ENCODE data around the gene AP2S1.

AP2S1 gene

DNA sequence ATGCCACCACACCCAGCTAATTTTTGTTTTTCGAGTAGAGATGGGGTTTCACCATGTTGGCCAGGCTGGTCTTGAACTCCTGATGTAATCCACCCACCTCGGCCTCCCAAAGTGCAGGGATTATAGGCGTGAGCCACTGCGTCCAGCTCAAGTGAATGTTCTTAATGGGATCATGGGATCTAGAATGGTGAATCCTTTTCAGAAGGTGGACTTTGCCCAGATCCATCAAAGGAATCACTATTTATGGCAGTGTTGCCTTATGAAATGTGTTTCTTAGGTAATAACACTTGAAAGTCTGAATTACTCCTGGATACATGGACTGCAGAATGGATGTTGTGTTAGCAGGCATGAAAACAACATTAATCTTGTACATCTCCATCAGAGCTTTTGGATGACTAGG is 30.4 kb upstream of the AP2S1 start:
- H3K4me3 ChIP-seq (ENCODE audit: low read depth, low read length): no peak overlapping the region
- TF ChIP-seq, protein P1, sequence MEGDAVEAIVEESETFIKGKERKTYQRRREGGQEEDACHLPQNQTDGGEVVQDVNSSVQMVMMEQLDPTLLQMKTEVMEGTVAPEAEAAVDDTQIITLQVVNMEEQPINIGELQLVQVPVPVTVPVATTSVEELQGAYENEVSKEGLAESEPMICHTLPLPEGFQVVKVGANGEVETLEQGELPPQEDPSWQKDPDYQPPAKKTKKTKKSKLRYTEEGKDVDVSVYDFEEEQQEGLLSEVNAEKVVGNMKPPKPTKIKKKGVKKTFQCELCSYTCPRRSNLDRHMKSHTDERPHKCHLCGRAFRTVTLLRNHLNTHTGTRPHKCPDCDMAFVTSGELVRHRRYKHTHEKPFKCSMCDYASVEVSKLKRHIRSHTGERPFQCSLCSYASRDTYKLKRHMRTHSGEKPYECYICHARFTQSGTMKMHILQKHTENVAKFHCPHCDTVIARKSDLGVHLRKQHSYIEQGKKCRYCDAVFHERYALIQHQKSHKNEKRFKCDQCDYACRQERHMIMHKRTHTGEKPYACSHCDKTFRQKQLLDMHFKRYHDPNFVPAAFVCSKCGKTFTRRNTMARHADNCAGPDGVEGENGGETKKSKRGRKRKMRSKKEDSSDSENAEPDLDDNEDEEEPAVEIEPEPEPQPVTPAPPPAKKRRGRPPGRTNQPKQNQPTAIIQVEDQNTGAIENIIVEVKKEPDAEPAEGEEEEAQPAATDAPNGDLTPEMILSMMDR (IDR thresholded peaks at IDR 0.05; ENCODE audit: low read depth, low read length): no peak
- TF ChIP-seq POLR2A (IDR thresholded peaks at IDR 0.05; ENCODE audit: extremely low read depth, insufficient read length): no peak
- no peak for DNase-seq (ENCODE audit: low read depth)

DNA sequence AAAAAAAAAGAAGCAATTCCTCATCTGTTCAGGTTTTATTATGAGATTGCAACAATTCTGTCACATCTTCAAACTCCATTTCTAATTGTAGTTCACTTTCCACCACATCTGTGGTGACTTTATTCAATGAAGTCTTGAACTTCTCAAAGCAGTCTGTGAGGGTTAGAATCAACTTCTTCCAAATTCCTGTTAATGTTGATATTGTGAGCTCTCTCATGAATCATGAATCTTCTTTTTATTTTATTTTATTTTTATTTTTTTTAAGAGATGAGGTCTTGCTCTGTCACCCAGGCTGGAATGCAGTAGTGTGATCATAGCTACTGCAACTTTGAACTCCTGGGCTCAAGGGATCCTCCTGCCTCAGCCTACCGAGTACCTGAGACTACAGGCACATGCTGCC is 29.8 kb upstream of the AP2S1 start:
- H3K4me3 ChIP-seq (ENCODE audit: low read depth, low read length): no peak overlapping the region
- TF ChIP-seq, protein P1 (IDR thresholded peaks at IDR 0.05; ENCODE audit: low read depth, low read length): no peak
- TF ChIP-seq POLR2A (IDR thresholded peaks at IDR 0.05; ENCODE audit: extremely low read depth, insufficient read length): no peak
- TF ChIP-seq, protein P2, sequence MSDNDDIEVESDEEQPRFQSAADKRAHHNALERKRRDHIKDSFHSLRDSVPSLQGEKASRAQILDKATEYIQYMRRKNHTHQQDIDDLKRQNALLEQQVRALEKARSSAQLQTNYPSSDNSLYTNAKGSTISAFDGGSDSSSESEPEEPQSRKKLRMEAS (IDR thresholded peaks at IDR 0.05; ENCODE audit: low read depth, low read length): no peak
- TF ChIP-seq MYC (IDR thresholded peaks at IDR 0.05; ENCODE audit: low read depth, low read length): no peak

DNA sequence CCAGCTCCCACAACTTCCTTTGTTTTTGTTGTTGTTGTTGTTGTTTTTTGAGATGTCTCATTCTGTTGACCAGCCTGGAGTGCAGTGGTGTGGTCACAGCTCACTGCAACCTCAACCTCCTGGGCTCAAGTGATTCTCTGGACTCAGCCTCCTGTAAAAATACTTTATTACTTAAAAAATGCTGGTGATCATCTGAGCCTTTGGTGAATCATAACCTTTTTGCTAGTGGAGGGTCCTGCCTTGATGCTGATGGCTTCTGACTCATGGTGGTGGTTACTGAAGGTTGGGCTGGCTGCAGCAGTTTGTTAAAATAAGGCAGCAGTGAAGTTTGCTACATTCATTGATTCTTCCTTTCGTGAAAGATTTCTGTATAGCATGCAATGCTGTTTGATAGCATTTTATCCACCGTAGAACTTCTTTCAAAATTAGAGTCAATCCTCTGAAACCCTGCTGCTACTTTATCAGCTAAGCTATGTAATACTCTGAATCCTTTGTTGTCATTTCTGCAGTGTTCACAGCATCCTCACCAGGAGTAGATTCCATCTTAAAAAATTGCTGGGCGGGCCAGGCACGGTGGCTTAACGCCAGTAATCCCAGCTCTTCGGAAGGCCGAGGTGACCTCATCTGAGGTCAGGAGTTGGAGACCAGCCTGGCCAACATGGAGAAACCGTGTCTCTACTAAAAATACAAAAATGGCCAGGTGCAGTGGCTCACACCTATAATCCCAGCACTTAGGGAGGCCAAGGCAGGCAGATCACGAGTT is 28.1 kb upstream of the AP2S1 start:
- no peak for TF ChIP-seq POLR2A (IDR thresholded peaks at IDR 0.05; ENCODE audit: extremely low read depth, insufficient read length)
- TF ChIP-seq, protein P1 (IDR thresholded peaks at IDR 0.05; ENCODE audit: low read depth, low read length): no peak
- TF ChIP-seq MYC (IDR thresholded peaks at IDR 0.05; ENCODE audit: low read depth, low read length): no peak
- TF ChIP-seq, protein P2 (IDR thresholded peaks at IDR 0.05; ENCODE audit: low read depth, low read length): no peak
- no peak overlapping the region for H3K4me3 ChIP-seq (ENCODE audit: low read depth, low read length)
- peak; percentile 62 for DNase-seq (ENCODE audit: low read depth)

More for the DNA sequence above, 29.8 kb upstream of the AP2S1 start:
- DNase-seq (ENCODE audit: low read depth): no peak

DNA sequence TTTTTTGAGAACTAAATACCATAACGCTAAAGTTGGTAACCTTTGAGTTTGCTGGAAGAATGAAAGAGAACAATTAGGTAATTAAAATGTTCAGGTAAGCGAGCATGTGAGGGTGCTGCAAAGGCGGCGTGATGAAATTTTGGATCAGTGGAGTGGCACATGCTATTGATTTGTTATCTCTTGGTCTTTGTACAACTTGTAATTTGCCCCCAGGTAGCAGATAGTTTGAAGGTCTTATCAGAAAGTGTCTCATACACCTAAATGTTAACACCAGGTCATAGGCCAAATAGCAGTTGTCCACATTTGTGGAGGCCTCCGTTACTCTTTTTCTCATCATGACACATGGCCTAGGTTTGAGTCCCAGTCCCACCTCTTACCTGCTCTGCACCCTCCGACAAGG is 25.0 kb upstream of the AP2S1 start:
- DNase-seq (ENCODE audit: low read depth): no peak
- no peak overlapping the region for H3K4me3 ChIP-seq (ENCODE audit: low read depth, low read length)
- TF ChIP-seq MYC (IDR thresholded peaks at IDR 0.05; ENCODE audit: low read depth, low read length) (no peak), POLR2A (IDR thresholded peaks at IDR 0.05; ENCODE audit: extremely low read depth, insufficient read length) (no peak)
- TF ChIP-seq, protein P2 (IDR thresholded peaks at IDR 0.05; ENCODE audit: low read depth, low read length): no peak
- TF ChIP-seq, protein P1 (IDR thresholded peaks at IDR 0.05; ENCODE audit: low read depth, low read length): no peak

DNA sequence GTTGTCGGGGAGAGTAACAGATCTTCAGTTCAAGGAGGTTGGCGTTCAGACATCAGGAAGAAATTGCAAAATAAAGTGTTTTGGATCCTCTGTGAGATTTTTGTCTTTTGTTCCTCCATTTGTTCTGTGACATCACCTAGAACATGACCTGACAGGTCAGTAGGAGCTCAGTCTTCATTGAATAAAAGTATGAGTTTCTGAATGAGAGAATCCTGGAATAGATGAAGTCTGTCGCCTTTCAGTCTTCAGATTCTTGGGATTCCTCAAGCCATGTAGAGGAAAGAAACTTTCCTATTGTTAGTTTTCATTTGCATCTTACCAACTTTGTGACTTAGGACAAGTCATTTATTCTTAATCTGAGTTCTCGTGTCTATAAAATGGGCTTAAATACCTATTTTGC is 24.6 kb upstream of the AP2S1 start:
- TF ChIP-seq, protein P2 (IDR thresholded peaks at IDR 0.05; ENCODE audit: low read depth, low read length): no peak
- TF ChIP-seq, protein P1 (IDR thresholded peaks at IDR 0.05; ENCODE audit: low read depth, low read length): no peak
- no peak for TF ChIP-seq POLR2A (IDR thresholded peaks at IDR 0.05; ENCODE audit: extremely low read depth, insufficient read length)
- TF ChIP-seq MYC (IDR thresholded peaks at IDR 0.05; ENCODE audit: low read depth, low read length): no peak
- H3K4me3 ChIP-seq (ENCODE audit: low read depth, low read length): no peak overlapping the region
- DNase-seq (ENCODE audit: low read depth): no peak

Data from NB4 (cell line).